Measurements from ENCODE around the gene IMPDH1. TPM values are rescaled to one million over a fixed set of nuclear protein-coding genes. Genes with fewer than 3 reads are reported as not detected.

The IMPDH1 gene
- total and polyA plus RNA-seq, 9 donors = 16.5 to 29.9 (median 22.6) TPM

DNA sequence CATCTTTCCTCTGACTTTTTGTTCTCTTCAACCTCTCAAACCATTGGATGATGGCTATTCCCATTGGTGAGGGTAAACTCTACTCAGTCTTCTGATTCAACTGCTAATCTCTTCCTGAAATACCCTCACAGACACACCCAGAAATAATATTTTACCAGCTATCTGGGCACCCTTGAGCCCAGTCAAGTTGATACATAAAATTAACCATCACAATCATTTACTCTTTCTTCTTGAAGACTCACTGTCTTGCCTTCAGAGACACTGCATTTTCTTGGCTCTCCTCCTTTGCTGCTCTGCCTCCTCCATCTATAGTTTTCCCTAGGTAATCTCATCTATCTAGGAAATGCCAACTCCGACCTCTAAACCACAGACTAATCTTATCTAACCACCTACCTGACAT, 35.7 kb downstream of the IMPDH1 start:
- H3K9me3 ChIP-seq (replicated peaks; ENCODE audit: control insufficient read depth, low read depth, low read length) = no peaks in the 10 kb centered on the region
- no peak overlapping the region for H3K27ac ChIP-seq (ENCODE audit: low read length)
- 92% methylated on average over 1 of the region's 1 CpG for WGBS (ENCODE audit: insufficient coverage)
- DNase-seq = no peak
- H3K36me3 ChIP-seq (ENCODE audit: control insufficient read depth, insufficient read depth, low read length) = no peaks in the 10 kb centered on the region
- H3K4me3 ChIP-seq (ENCODE audit: low read length) = no peak overlapping the region
- peaks cover 5% of the 10 kb centered on the region for H3K4me1 ChIP-seq (ENCODE audit: control insufficient read depth, insufficient read depth, low read length)
- H3K27me3 ChIP-seq (ENCODE audit: control insufficient read depth, insufficient read depth, low read length) = peaks cover 2% of the 10 kb centered on the region

DNA sequence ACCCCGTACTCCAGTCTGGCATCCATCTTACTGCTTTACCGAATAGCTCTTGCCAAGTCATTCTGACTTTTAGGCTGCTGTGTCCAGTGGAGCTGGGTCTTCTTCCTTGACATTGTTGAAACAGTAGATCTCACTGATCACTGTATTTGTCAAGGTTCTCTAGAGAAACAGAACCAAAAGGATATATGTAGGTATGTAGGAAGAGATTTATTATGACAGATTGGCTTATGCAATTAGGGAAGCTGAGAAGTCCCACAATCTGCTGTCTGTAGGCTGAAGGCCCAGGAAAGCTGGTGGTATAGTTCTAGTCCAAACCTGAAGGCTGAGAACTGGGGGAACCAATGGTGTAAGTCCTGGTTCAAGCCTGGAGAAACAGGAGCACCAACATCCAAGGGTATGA, 36.2 kb downstream of the IMPDH1 start:
- peaks cover 2% of the 10 kb centered on the region for H3K27me3 ChIP-seq (ENCODE audit: control insufficient read depth, insufficient read depth, low read length)
- WGBS (ENCODE audit: insufficient coverage) = no CpG with 5 or more reads among the region's 2 CpGs
- no peaks in the 10 kb centered on the region for H3K36me3 ChIP-seq (ENCODE audit: control insufficient read depth, insufficient read depth, low read length)
- H3K4me3 ChIP-seq (ENCODE audit: low read length) = no peak overlapping the region
- no peak overlapping the region for H3K27ac ChIP-seq (ENCODE audit: low read length)
- peaks cover under 1% of the 10 kb centered on the region for H3K4me1 ChIP-seq (ENCODE audit: control insufficient read depth, insufficient read depth, low read length)
- no peaks in the 10 kb centered on the region for H3K9me3 ChIP-seq (replicated peaks; ENCODE audit: control insufficient read depth, low read depth, low read length)
- no peak for DNase-seq

DNA sequence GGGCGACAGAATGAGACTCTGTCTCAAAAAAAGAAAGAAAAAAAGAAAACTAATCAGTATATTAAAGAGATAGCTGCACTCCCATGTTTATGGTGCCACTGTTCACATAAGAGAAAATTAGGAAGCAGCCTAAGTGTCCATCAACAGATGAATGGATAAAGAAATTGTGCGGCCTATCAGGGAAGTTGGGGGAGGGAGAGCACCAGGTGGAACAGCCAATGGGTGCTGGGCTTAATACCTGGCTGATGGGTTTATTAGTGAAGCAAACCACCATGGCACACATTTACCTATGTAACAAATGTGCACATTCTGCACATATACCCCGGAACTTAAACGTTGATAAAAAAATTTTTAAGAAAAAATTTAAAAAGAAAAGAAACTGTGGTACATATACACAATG, 39.3 kb downstream of the IMPDH1 start:
- Histone ChIP-seq H3K4me3 (ENCODE audit: low read length) (no peak overlapping the region), H3K27me3 (ENCODE audit: control insufficient read depth, insufficient read depth, low read length) (peaks cover 8% of the 10 kb centered on the region), H3K9me3 (replicated peaks; ENCODE audit: control insufficient read depth, low read depth, low read length) (no peaks in the 10 kb centered on the region), H3K27ac (ENCODE audit: low read length) (no peak overlapping the region), H3K4me1 (ENCODE audit: control insufficient read depth, insufficient read depth, low read length) (no peaks in the 10 kb centered on the region), H3K36me3 (ENCODE audit: control insufficient read depth, insufficient read depth, low read length) (no peaks in the 10 kb centered on the region)
- no CpG with 5 or more reads among the region's 4 CpGs for WGBS (ENCODE audit: insufficient coverage)
- no peak for DNase-seq

DNA sequence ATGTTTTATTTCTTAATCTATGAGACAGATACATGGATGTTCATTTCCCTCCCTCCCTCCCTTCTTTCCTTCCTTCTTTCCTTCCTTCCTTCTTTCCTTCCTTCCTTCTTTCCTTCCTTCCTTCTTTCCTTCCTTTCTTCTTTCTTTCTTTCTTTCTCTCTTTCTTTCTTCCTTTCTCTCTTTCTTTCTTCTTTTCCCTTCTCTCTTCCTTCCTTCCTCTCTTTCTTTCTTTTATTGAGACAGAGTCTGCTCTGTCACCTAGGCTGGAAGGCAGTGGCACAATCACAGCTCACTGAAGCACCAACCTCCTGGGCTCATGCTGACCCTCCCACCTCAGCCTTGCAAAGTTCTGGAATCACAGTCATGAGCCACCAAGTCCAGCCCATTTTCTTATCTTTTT, 42.8 kb downstream of the IMPDH1 start:
- Histone ChIP-seq H3K27ac (ENCODE audit: low read length) (no peak overlapping the region), H3K9me3 (replicated peaks; ENCODE audit: control insufficient read depth, low read depth, low read length) (no peaks in the 10 kb centered on the region), H3K36me3 (ENCODE audit: control insufficient read depth, insufficient read depth, low read length) (no peaks in the 10 kb centered on the region), H3K4me1 (ENCODE audit: control insufficient read depth, insufficient read depth, low read length) (peaks cover 4% of the 10 kb centered on the region), H3K27me3 (ENCODE audit: control insufficient read depth, insufficient read depth, low read length) (peaks cover 34% of the 10 kb centered on the region), H3K4me3 (ENCODE audit: low read length) (no peak overlapping the region)
- no peak for DNase-seq

DNA sequence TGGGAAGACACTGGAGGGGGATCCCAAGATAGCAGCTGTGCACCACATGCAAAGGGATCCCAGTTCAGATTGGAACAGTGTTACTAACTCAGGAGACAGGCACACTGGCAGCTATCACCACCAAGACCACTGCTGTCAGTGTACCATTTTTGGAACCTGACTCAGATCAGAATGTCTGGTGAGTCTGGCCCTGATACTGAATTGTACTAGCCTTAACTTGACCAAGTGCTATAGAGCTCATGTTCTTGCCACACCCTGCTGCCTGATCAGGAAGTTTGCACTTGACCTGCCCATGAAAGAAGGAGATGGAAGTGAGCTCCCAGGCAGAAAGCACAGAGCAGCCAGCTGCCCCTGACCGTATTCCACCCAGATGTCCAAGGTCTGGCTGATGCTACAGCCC, 43.5 kb downstream of the IMPDH1 start:
- H3K4me3 ChIP-seq (ENCODE audit: low read length) = no peak overlapping the region
- peaks cover 37% of the 10 kb centered on the region for H3K27me3 ChIP-seq (ENCODE audit: control insufficient read depth, insufficient read depth, low read length)
- no peaks in the 10 kb centered on the region for H3K36me3 ChIP-seq (ENCODE audit: control insufficient read depth, insufficient read depth, low read length)
- H3K4me1 ChIP-seq (ENCODE audit: control insufficient read depth, insufficient read depth, low read length) = peaks cover 7% of the 10 kb centered on the region
- peak overlapping the region; percentile 11 for H3K27ac ChIP-seq (ENCODE audit: low read length)
- WGBS (ENCODE audit: insufficient coverage) = no CpG with 5 or more reads among the region's 1 CpG
- peak; percentile 54 for DNase-seq
- no peaks in the 10 kb centered on the region for H3K9me3 ChIP-seq (replicated peaks; ENCODE audit: control insufficient read depth, low read depth, low read length)

DNA sequence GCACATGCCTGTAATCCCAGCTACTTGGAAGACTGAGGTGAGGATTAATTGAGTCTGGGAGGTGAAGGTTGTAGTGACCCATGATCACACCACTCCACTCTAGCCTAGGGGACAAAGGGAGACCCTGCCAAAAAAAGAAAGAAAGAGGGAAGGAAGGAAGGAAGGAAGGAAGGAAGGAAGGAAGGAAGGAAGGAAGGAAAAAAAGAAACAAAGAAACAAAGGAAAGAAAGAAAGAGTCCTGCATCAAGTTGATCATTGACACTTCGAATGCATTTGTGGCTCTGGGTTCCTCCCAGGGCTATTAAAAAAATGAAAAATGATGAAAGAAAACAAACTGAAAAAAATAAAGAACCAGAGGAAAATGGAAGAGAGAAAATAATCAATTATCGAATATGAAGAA, 44.4 kb downstream of the IMPDH1 start:
- WGBS (ENCODE audit: insufficient coverage) = 67% methylated on average over 1 of the region's 2 CpGs
- no peak overlapping the region for H3K4me3 ChIP-seq (ENCODE audit: low read length)
- H3K36me3 ChIP-seq (ENCODE audit: control insufficient read depth, insufficient read depth, low read length) = no peaks in the 10 kb centered on the region
- no peaks in the 10 kb centered on the region for H3K9me3 ChIP-seq (replicated peaks; ENCODE audit: control insufficient read depth, low read depth, low read length)
- peaks cover 43% of the 10 kb centered on the region for H3K27me3 ChIP-seq (ENCODE audit: control insufficient read depth, insufficient read depth, low read length)
- no peak for DNase-seq
- peaks cover 14% of the 10 kb centered on the region for H3K4me1 ChIP-seq (ENCODE audit: control insufficient read depth, insufficient read depth, low read length)
- H3K27ac ChIP-seq (ENCODE audit: low read length) = no peak overlapping the region

DNA sequence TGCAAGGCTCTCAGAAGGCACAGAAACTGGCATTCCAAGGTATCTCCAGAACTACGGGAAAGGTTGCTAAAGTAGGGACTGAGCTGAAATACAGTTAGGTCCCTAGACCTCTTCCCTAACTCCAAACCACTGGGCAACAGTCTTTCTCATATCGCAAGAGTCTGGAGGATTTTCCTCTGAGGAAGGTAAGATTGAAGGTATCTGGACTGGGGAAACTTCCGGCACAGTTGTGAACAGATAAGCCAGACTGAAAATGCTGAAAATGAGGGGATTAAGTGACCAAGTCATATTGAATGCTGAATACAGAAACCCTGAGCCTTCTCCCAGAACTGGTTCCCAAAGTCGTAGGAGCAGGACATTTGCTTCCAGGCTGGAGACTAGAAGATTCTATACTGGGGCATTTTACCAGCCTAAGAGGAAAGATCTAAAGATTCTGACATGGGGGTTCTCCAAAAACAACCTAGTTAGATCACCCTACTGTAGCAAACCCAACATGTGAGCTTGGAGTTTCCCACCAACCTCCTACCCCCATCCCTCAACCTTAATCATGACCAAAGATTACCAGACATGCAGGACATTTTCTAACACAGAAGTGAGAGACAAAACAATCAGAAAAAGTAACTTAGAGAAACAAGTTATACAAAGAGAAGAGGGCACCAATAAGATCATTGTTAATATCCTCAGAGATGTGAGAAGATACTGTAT, 45.5 kb downstream of the IMPDH1 start:
- peaks cover 49% of the 10 kb centered on the region for H3K27me3 ChIP-seq (ENCODE audit: control insufficient read depth, insufficient read depth, low read length)
- no peak overlapping the region for H3K27ac ChIP-seq (ENCODE audit: low read length)
- WGBS (ENCODE audit: insufficient coverage) = 91% methylated on average over 1 of the region's 4 CpGs
- no peak overlapping the region for H3K4me3 ChIP-seq (ENCODE audit: low read length)
- no peak for DNase-seq
- no peaks in the 10 kb centered on the region for H3K9me3 ChIP-seq (replicated peaks; ENCODE audit: control insufficient read depth, low read depth, low read length)
- H3K36me3 ChIP-seq (ENCODE audit: control insufficient read depth, insufficient read depth, low read length) = no peaks in the 10 kb centered on the region
- H3K4me1 ChIP-seq (ENCODE audit: control insufficient read depth, insufficient read depth, low read length) = peaks cover 17% of the 10 kb centered on the region

DNA sequence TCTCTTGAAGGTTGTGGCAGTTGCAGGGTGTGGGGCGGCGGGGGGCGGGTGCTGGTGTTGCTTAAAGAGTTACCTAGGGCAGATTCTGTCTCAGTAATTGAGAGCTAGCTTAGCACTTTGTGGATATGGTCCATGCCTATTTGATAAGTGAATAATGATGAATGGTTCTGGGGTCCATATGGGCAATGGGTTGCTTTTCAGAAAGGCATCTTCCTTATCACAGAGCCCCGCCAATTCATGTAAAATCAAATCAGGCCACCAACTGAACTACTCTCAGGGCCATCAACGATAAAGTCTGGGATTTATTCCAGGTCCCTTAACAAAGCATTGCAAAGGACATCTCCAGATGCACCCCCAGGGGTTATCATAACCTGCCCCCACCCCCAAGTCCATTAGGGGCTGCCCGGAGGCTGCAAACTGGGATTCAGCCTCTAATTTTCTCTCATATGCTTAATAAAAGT, 46.5 kb downstream of the IMPDH1 start:
- Histone ChIP-seq H3K9me3 (replicated peaks; ENCODE audit: control insufficient read depth, low read depth, low read length) (no peaks in the 10 kb centered on the region), H3K4me1 (ENCODE audit: control insufficient read depth, insufficient read depth, low read length) (peaks cover 17% of the 10 kb centered on the region), H3K27me3 (ENCODE audit: control insufficient read depth, insufficient read depth, low read length) (peaks cover 49% of the 10 kb centered on the region), H3K4me3 (ENCODE audit: low read length) (no peak overlapping the region), H3K27ac (ENCODE audit: low read length) (no peak overlapping the region), H3K36me3 (ENCODE audit: control insufficient read depth, insufficient read depth, low read length) (no peaks in the 10 kb centered on the region)
- 71% methylated on average over 2 of the region's 6 CpGs for WGBS (ENCODE audit: insufficient coverage)
- no peak for DNase-seq

DNA sequence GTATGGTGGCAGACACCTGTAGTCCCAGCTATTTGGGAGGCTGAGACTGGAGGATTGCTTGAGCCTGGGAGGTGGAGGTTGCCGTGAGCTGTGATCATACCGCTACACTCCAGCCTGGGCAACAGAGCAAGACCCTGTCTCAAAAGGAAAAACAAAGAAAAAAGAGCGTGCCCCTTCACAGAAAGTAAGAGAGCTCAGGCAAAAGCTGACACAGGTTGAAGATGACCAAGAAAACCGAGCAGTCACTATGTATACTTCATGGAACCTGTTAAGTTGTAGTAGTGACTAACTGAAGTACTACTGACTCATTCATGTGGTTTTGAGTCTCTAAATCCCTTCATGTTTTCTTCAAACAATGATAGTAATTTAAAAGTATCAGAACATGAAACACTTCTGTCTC, 47.1 kb downstream of the IMPDH1 start:
- Histone ChIP-seq H3K27me3 (ENCODE audit: control insufficient read depth, insufficient read depth, low read length) (peaks cover 49% of the 10 kb centered on the region), H3K4me3 (ENCODE audit: low read length) (no peak overlapping the region), H3K27ac (ENCODE audit: low read length) (no peak overlapping the region), H3K36me3 (ENCODE audit: control insufficient read depth, insufficient read depth, low read length) (no peaks in the 10 kb centered on the region), H3K9me3 (replicated peaks; ENCODE audit: control insufficient read depth, low read depth, low read length) (no peaks in the 10 kb centered on the region), H3K4me1 (ENCODE audit: control insufficient read depth, insufficient read depth, low read length) (peaks cover 17% of the 10 kb centered on the region)
- 66% methylated on average over 3 of the region's 4 CpGs for WGBS (ENCODE audit: insufficient coverage)
- no peak for DNase-seq

DNA sequence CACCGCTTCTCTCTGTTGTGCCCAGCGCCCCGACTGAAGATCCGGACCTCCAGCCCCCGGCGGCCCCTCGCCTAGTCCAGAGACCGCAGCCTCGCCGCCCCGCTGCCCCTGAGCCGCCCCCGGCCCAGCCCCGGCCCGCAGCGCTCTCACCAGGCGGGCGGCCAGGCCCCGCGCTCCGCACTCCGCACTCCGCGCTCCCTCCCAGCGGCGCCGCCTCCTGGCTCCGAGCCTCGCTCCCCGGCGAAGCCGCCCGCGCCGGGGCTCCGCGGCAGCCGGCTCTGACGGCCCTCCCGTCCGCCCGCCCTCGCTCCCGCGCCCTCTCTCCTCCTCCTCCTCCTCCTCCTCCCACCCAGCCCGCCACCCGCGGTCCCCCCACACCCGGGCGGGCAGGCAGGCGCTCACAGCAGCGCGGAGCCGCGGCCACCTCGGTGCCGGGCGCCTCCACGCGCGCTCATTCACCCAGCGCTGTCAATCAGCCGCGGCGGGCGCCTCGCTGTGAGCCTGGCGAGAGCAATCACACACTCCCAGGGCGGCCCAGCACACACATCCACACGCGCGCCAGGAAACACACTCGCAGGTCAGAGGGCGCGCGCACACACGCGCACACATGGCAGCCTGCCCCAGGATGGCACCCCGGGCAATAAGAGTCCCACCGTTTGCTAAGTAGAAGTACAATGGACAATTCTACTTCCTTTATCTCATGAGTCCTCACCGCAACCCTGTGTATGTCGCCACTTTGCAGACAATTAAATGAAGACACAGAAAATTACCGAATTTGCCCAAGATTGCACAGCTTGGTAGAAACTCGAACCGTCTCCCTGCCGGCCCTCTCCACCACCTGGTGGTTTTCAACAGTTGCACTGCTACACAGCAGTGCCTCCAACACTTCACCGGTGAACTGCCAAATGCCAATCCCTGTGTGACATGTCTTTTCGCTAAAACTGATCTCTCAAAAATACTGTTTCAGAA, 48.1 kb downstream of the IMPDH1 start, which contains the start of gene PRRT4:
Gene PRRT4, minus strand, starts transcription at position 280 of the 969 bp plus-strand sequence.
- peak within 1 kb of the TSS; percentile 54 for H3K4me3 ChIP-seq (ENCODE audit: low read length)
- no peak within 1 kb of the TSS for H3K27ac ChIP-seq (ENCODE audit: low read length)
- no peaks in the 10 kb centered on the region for H3K9me3 ChIP-seq (replicated peaks; ENCODE audit: control insufficient read depth, low read depth, low read length)
- H3K27me3 ChIP-seq (ENCODE audit: control insufficient read depth, insufficient read depth, low read length) = peaks cover 49% of the 10 kb centered on the region
- peak; percentile 55 for DNase-seq
- no peaks in the 10 kb centered on the region for H3K36me3 ChIP-seq (ENCODE audit: control insufficient read depth, insufficient read depth, low read length)
- H3K4me1 ChIP-seq (ENCODE audit: control insufficient read depth, insufficient read depth, low read length) = peaks cover 17% of the 10 kb centered on the region
- WGBS (ENCODE audit: insufficient coverage) = 0% methylated on average over 79 of the region's 88 CpGs
